ENCODE measurements around the gene ZNF630. TPM values are rescaled to one million over a fixed set of nuclear protein-coding genes. Genes with fewer than 3 reads are reported as not detected.

The ZNF630 gene
- total and polyA plus RNA-seq, 10 donors, result 1.0 to 7.2 (median 4.1) TPM

- no peaks in the 10 kb centered on the region for H3K4me1 ChIP-seq
- TF ChIP-seq, protein P1, sequence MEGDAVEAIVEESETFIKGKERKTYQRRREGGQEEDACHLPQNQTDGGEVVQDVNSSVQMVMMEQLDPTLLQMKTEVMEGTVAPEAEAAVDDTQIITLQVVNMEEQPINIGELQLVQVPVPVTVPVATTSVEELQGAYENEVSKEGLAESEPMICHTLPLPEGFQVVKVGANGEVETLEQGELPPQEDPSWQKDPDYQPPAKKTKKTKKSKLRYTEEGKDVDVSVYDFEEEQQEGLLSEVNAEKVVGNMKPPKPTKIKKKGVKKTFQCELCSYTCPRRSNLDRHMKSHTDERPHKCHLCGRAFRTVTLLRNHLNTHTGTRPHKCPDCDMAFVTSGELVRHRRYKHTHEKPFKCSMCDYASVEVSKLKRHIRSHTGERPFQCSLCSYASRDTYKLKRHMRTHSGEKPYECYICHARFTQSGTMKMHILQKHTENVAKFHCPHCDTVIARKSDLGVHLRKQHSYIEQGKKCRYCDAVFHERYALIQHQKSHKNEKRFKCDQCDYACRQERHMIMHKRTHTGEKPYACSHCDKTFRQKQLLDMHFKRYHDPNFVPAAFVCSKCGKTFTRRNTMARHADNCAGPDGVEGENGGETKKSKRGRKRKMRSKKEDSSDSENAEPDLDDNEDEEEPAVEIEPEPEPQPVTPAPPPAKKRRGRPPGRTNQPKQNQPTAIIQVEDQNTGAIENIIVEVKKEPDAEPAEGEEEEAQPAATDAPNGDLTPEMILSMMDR (IDR thresholded peaks at IDR 0.05 in 8 of 11, conservative IDR thresholded peaks at IDR 0.05 in 3 of 11), result no peak
- no peak for TF ChIP-seq POLR2AphosphoS5 (IDR thresholded peaks at IDR 0.05)
- no peak for TF ChIP-seq POLR2A (IDR thresholded peaks at IDR 0.05)
- 76 to 91% (median 87%) methylated on average over 5 of the region's 5 CpGs for WGBS, 5 donors
- intact Hi-C loops (cut with DNase I; ENCODE audit: low total_unique reads), result no loop called here
- H3K27ac ChIP-seq, result no peak overlapping the region
- DNase-seq, result no peak
- H3K27me3 ChIP-seq (replicated peaks in 1 of 7), result no peaks in the 10 kb centered on the region
- H3K4me3 ChIP-seq, result no peak overlapping the region
- no peaks in the 10 kb centered on the region for H3K36me3 ChIP-seq
- H3K9me3 ChIP-seq, result no peaks in the 10 kb centered on the region
Observed at GRCh38 chrX:48090123-48090522, 18.7 kb upstream of the ZNF630 start.

- H3K4me1 ChIP-seq, result peaks cover 0 to 4% (median 0%) of the 10 kb centered on the region in 6 donors
- DNase-seq, result no peak
- no peaks in the 10 kb centered on the region for H3K36me3 ChIP-seq
- H3K9me3 ChIP-seq, result no peaks in the 10 kb centered on the region
- intact Hi-C loops (cut with DNase I; ENCODE audit: low total_unique reads), result loop anchor here (10.0 kb wide), 1 partner anchor 389 kb away; the partner anchor contains the start of genes FTSJ1 and SLC38A5
- H3K27ac ChIP-seq, result peak overlapping the region in 3 of 8 donors; percentile 25 to 66 (median 65)
- TF ChIP-seq POLR2AphosphoS5 (IDR thresholded peaks at IDR 0.05), result no peak
- TF ChIP-seq POLR2A (IDR thresholded peaks at IDR 0.05), result no peak
- TF ChIP-seq, protein P1 (IDR thresholded peaks at IDR 0.05 in 8 of 11, conservative IDR thresholded peaks at IDR 0.05 in 3 of 11), result no peak
- H3K27me3 ChIP-seq (replicated peaks in 1 of 7), result no peaks in the 10 kb centered on the region
- no peak overlapping the region for H3K4me3 ChIP-seq
Observed at GRCh38 chrX:48086082-48086481, 14.6 kb upstream of the ZNF630 start.

- Histone ChIP-seq H3K4me1 (peaks cover 0 to 4% (median 0%) of the 10 kb centered on the region in 6 donors), H3K4me3 (no peak overlapping the region), H3K27ac (no peak overlapping the region), H3K9me3 (no peaks in the 10 kb centered on the region), H3K27me3 (replicated peaks in 1 of 7) (no peaks in the 10 kb centered on the region), H3K36me3 (no peaks in the 10 kb centered on the region)
- intact Hi-C loops (cut with DNase I; ENCODE audit: low total_unique reads), result loop anchor here (10.0 kb wide), 1 partner anchor 391 kb away; the partner anchor contains the start of genes FTSJ1 and SLC38A5
- 84 to 92% (median 87%) methylated on average over 4 to 5 of the region's 5 CpGs for WGBS, 5 donors
- DNase-seq, result no peak
- TF ChIP-seq POLR2AphosphoS5 (IDR thresholded peaks at IDR 0.05) (no peak), POLR2A (IDR thresholded peaks at IDR 0.05) (no peak)
- TF ChIP-seq, protein P1 (IDR thresholded peaks at IDR 0.05 in 8 of 11, conservative IDR thresholded peaks at IDR 0.05 in 3 of 11), result no peak
Observed at GRCh38 chrX:48083706-48084105, 12.3 kb upstream of the ZNF630 start.

GRCh38 chrX:48083212-48083611, 11.8 kb upstream of the ZNF630 start:
- TF ChIP-seq POLR2A (IDR thresholded peaks at IDR 0.05) (no peak), POLR2AphosphoS5 (IDR thresholded peaks at IDR 0.05) (no peak)
- TF ChIP-seq, protein P1 (IDR thresholded peaks at IDR 0.05 in 8 of 11, conservative IDR thresholded peaks at IDR 0.05 in 3 of 11), result peak in 10 of 11 experiments; percentile 17 to 65 (median 59)
- H3K27me3 ChIP-seq (replicated peaks in 1 of 7), result no peaks in the 10 kb centered on the region
- no peak for DNase-seq

More at GRCh38 chrX:48083212-48083611, 11.8 kb upstream of the ZNF630 start:
- Histone ChIP-seq H3K4me1 (peaks cover 0 to 4% (median 0%) of the 10 kb centered on the region in 6 donors), H3K27ac (no peak overlapping the region), H3K4me3 (no peak overlapping the region), H3K9me3 (no peaks in the 10 kb centered on the region), H3K36me3 (no peaks in the 10 kb centered on the region)
- WGBS, 5 donors, result 10 to 20% (median 13%) methylated on average over 9 of the region's 9 CpGs
- intact Hi-C loops (cut with DNase I; ENCODE audit: low total_unique reads), result loop anchor here (10.0 kb wide), 1 partner anchor 392 kb away; the partner anchor contains the start of genes FTSJ1 and SLC38A5

Measured in spleen (tissue), 11 donors.